ENCODE data around the gene TMEM185A. TPM values are rescaled to one million over a fixed set of nuclear protein-coding genes. Genes with fewer than 3 reads are reported as not detected.
A peak's percentile ranks its signal among the peaks of the same experiment; 100 is the strongest.
"Not testable (repeated sequence)": the region's sequence is repeated elsewhere in the genome, so short reads cannot be mapped to it uniquely, and the experiment has no call there.

The TMEM185A gene
- total RNA-seq, result 17.1 and 17.9 TPM in 2 replicates

- DNase-seq, result peak; percentile 55
Observed at GRCh38 chrX:149631234-149632165, at the start of gene TMEM185A. Gene TMEM185A (minus strand): TSS chrX:149631792. CDS start chrX:149631580, 212 bp downstream.

GRCh38 chrX:149681182-149681581 is 49.6 kb upstream of the TMEM185A start:
- no peak for DNase-seq

GRCh38 chrX:149679164-149679678 is 47.6 kb upstream of the TMEM185A start:
- DNase-seq, result not testable (repeated sequence)

GRCh38 chrX:149675554-149675953 is 44.0 kb upstream of the TMEM185A start:
- not testable (repeated sequence) for DNase-seq

DNA sequence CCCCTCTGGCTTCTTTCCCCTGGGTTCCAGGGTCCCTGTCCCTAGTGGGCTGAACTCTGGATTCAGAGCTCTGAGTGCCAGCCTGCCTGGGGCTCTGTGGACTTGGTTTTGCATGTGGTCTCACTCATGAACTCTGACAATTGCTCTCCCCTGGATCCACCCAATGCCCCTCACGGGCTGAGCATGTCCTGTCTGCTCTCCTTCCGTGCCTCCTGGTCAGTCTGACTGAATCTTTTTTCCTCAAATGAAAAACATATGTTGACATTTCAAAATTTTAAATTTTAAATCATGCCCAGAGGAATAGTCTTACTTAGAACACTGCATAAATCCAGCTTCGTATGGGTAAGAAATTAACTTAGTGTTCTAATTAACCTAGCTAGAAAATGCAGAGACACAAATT is 43.5 kb upstream of the TMEM185A start:
- not testable (repeated sequence) for DNase-seq

DNA sequence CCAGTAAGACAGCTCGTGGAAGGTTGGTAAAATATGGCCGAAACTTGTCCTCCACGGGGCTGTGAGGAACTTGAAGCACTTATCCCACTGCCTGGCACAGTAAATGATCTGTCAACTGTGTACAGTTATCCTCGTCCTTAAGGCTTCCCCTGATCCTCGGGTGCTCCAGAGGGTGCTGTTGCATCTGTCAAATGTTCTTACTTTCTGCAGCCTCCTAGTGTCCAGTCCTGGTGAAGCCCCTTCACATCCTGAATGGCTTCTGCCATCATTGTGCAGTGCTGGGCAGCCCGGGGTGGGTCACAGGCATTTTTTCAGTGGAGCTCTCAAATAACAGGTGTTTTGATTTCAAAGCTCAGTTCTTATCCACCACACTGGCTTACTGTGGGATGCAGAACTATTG is 29.0 kb upstream of the TMEM185A start:
- not testable (repeated sequence) for DNase-seq

DNA sequence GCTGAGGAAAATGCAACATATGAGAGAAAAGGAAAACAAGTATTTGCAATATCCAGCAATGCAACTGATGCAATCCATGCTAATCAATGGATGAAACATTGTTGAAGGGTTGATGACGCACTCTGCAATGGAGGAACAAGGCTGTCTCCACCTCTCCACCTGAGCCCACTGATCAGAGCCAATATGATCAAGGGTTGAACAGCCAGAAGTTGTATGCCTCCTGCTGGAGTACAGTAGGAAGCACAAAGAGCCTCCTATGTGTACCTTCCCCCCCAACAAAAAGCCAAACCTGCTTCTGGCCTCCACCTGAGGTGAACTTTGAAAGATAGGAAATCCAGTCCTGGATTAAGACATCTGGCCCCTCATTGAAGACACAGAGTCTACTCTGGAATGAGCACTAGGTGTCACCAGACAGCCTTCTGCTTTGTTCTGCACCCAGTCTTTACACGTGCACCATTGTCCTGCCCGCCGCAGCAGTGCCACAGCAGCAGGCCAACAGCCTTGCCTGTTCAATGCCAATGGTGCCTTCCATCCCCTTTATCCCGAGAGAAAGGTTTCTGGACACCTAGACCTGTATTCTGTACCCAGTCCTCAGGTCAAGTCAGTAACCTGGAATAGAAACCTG is 24.8 kb upstream of the TMEM185A start:
- not testable (repeated sequence) for DNase-seq

DNA sequence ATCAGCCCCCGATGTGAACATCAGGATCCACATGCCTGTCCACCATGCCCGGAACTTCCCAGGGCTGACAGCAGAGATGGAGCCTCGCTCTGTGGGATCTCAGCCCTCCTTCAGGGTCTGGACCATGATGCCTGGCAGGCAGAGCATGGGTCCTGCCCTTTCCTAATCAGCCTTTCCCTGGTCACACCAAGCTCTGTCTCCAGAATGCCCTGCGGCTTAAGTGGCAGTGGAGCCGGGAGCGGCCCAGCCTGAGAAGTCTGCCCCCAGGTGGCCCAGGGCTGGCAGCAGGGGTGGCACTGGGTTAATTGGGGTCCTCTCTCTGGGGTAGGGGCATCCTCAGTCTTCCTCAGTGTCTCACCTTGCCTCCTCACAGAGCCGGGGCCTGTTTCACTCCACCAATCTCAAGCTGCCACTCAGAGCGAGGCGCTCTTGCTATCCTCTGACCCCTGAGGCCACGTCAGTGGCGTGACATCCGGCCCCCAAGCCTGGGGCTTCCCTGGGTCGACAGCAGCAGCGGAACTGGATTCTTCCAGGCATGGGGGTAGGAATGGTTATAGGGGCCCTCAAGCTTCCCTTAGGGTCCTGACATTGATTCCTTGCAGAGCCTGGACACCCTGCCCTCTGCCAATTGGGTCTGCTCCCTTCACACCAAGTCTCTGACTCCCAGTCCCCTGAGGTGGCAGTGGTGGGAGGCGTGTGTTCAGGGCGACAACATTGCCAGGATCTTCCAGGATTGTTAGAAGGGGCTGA is 20.8 kb upstream of the TMEM185A start:
- no peak for DNase-seq

DNA sequence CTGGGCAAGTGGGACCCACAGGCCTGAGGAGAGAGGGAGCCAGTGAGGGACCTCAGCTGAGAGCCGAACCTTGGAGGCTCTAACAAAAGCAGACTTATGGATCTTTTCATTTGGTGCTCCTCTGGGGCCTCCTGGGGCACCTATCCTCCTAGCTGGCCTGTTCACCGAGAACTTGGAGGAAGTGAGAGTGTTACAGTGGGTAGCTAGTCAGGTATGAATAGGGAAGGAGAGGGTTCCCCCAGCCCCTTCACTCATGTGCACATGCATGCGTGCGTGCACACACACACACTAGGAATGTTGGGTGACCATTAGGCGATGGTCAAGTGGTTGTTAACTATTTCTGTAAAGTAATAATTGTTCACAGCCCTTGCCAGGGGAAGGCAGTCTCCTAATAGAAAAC is 18.6 kb upstream of the TMEM185A start:
- DNase-seq, result no peak

- DNase-seq, result no peak
Observed at GRCh38 chrX:149648932-149649331, 17.3 kb upstream of the TMEM185A start.

- no peak for DNase-seq
Observed at GRCh38 chrX:149647505-149647904, 15.9 kb upstream of the TMEM185A start.

DNA sequence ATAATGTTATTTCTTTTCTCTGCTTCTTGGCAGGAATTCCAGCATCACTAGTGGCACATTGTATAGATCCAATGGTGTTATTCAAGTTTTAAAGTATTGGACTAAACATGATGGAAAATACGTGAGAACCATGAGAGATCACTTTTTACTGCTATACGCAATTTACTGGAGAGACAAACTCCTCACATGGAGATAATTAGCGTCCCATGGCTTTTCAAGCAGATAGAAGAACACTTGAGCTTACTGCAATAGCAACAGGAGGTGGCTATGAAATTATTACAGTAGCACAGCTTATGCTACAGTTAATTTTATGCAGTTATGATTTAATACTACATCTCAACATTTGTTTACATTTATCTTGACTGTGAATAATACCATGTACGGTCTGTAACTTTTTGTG is 11.9 kb upstream of the TMEM185A start:
- DNase-seq, result no peak

GRCh38 chrX:149641835-149642234 is 10.2 kb upstream of the TMEM185A start:
- DNase-seq, result no peak

GRCh38 chrX:149641432-149641831 is 9.8 kb upstream of the TMEM185A start:
- no peak for DNase-seq

- no peak for DNase-seq
Observed at GRCh38 chrX:149639568-149639967, 8.0 kb upstream of the TMEM185A start.

- no peak for DNase-seq
Observed at GRCh38 chrX:149638860-149639259, 7.3 kb upstream of the TMEM185A start.

GRCh38 chrX:149633511-149633910 is 1.9 kb upstream of the TMEM185A start:
- DNase-seq, result no peak

DNA sequence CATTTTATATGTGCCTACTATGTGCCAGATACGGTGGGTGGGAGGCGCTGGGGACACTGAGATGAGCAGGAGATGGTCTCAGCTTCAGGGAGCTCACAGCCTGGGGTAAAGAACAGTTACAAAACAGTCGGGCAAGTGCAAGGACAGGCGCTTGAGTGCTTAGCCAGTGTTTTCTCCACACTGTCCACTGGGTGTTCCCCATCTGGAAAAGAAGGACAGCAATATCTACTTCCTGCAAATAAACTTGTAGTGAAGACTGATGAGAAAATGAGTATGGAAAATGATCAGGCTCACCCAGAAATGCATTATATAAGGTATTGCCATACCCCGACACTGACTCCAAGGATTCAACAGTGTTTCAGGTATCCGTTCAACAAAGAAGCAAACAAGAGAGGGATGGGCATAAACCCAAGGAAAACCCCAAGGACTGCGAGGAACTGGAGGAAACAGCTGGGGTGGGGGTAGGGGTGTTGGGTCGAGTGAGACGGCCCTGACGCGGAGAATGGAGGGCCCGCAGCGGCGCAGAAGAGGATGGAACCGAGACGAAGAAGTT is 835 bp downstream of the TMEM185A start:
- DNase-seq, result peak; percentile 49

GRCh38 chrX:149629730-149630387 is 1.7 kb downstream of the TMEM185A start:
- DNase-seq, result no peak

DNA sequence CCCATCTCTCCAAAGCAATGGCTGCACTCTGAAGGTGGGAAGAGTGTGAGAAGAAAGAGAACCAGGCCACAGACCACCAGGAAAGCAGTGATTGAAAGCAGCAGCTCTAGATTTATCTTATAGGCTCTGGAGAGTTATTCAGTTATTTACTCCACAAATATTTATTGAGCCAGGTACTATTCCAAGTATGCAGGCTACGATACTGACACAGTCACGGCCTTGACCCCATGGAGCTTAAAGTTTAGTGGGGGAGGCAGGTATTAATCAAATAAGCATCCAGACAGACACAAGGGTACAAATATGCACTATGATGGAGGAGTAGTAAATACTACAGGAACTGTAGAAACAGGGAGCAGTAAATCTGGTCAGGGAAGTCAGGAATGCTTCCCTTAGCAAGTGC is 2.8 kb downstream of the TMEM185A start:
- no peak for DNase-seq

GRCh38 chrX:149628280-149628679 is 3.3 kb downstream of the TMEM185A start:
- no peak for DNase-seq

DNA sequence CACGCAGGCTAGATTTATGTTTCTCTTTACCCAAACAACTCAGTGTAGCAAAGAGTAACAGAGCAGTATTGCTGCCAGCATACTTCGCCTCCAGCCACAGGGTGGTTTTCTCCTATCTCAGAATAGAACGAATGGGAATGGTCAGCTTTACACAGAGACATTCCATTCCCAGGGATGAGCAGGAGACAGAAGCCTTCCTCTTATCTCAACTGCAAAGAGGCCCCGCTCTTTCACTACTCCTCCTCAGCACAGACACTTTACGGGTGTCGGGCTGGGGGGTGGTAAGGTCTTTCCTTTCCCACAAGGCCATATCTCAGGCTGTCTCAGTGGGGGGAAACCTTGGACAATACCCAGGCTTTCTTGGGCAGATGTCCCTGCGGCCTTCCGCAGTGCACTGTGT is 4.8 kb downstream of the TMEM185A start:
- DNase-seq, result not testable (repeated sequence)

Measured in dermis blood vessel endothelial cell (primary cell).